Measurements from ENCODE around the gene PNLDC1.

DNA sequence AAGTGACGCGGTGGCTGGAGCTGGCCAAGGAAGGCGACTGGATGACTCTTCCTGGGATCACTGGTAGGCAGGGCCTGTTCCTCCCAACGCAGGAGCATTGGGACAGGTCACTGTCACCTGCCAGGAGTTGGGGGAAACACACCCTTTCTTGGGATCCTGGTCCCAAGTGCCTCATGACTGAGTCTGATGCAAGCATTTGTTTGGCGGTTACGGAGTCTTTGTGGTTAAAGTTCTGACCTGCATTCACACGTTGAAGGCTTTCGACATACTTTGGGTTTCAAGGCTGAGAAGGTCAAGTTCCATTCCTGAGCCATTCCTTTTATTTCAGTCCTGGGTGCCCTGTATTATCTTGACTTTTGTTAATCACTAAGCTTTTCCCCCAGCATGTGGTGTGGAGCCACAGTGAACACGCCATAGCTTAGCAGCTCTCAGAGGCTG lies 6.0 kb downstream of the PNLDC1 start:
- TF ChIP-seq POLR2A (IDR thresholded peaks at IDR 0.05; ENCODE audit: low read depth, low read length) (no peak), POLR2AphosphoS5 (IDR thresholded peaks at IDR 0.05; ENCODE audit: low read depth, low read length) (no peak), TAF1 (IDR thresholded peaks at IDR 0.05; ENCODE audit: borderline replicate concordance, low read depth, low read length) (no peak)
